Breast epithelium (tissue), 4 donors: ENCODE measurements around the gene CEP131. TPM values are rescaled to one million over a fixed set of nuclear protein-coding genes. Genes with fewer than 3 reads are reported as not detected.

Experiments used
- DNase-seq, 2 donors: peaks; one replicate each; pipeline ENCODE4 v3.0.0-alpha.2; 2019; ENCODE audit warnings: low spot score in 2 of 2
- H3K27ac ChIP-seq, 2 donors: fragments of 200-600 bp; sonication (generic) in 1 of 2; one replicate each; pipeline ENCODE4 v1.5.1; 2016 to 2019; ENCODE audit warnings: mild to moderate bottlenecking in 1 of 2
- H3K27me3 ChIP-seq, 2 donors: fragments of 200-600 bp; sonication (generic) in 1 of 2; one replicate each; pipeline versions ENCODE4 v1.5.1 to v1.6.0; 2017 to 2019; ENCODE audit warnings: control low read depth in 1 of 2, mild to moderate bottlenecking in 1 of 2
- H3K36me3 ChIP-seq: fragments of 200-600 bp; one replicate; pipeline ENCODE4 v1.5.1; 2019
- H3K4me1 ChIP-seq, 2 donors: fragments of 200-600 bp; sonication (generic); one replicate each; pipeline ENCODE4 v1.5.1; 2016 to 2019; ENCODE audit warnings: control low read depth in 1 of 2
- H3K4me3 ChIP-seq, 3 donors: fragments of 200-600 bp; sonication (generic); 1 replicate in 2 of 3; 2 replicates in 1 of 3; pipeline ENCODE4 v1.5.1; 2016 to 2019; ENCODE audit warnings: mild to moderate bottlenecking in 3 of 3, moderate library complexity in 2 of 3
- H3K9me3 ChIP-seq, 2 donors: fragments of 200-600 bp; sonication (generic) in 1 of 2; one replicate each; pipeline ENCODE4 v1.5.1; 2016 to 2019; ENCODE audit warnings: control low read depth in 1 of 2
- POLR2A ChIP-seq: fragments of 450-650 bp; IDR thresholded peaks from one replicate; pipeline ENCODE4 v1.6.1; 2016; ENCODE audit warnings: antibody characterized with exemption, mild to moderate bottlenecking, moderate library complexity
- POLR2AphosphoS5 ChIP-seq, 3 donors: sonication (generic); formaldehyde crosslinking; IDR thresholded peaks; one replicate each; pipeline ENCODE4 v1.6.1; 2017; ENCODE audit warnings: antibody characterized with exemption in 3 of 3
- intact Hi-C: fragments of 100-400 bp; cut with DNase I; formaldehyde crosslinking; loops from one replicate; pipeline ENCODE4 v1.15.1; 2023; ENCODE audit warnings: low total_unique reads
- total RNA-seq, 3 donors: library from RNA; depleted of rRNA; stranded (reverse); fragments of >200 nt; gene quantifications; one replicate each; pipeline ENCODE4 v1.1.0, GENCODE V29; 2016
- TF ChIP-seq, protein P1 (sequence below), 3 donors: fragments of 450-650 bp; IDR thresholded peaks; one replicate each; pipeline ENCODE4 v1.5.1; 2016 to 2017; ENCODE audit warnings: antibody characterized with exemption in 3 of 3, mild to moderate bottlenecking in 3 of 3, moderate library complexity in 3 of 3

The CEP131 gene
- total RNA-seq, 3 donors from 2014 or later, result 6.9 to 12.8 (median 9.7) TPM

GRCh38 chr17:81251094-81251708 is 28.4 kb upstream of the CEP131 start:
- no peaks in the 10 kb centered on the region for H3K9me3 ChIP-seq
- no peaks in the 10 kb centered on the region for H3K36me3 ChIP-seq
- intact Hi-C loops, result loop anchor here (10.0 kb wide), 1 partner anchor 234 kb away; no protein-coding TSS in a partner anchor
- no peak overlapping the region for H3K27ac ChIP-seq
- TF ChIP-seq, protein P1, sequence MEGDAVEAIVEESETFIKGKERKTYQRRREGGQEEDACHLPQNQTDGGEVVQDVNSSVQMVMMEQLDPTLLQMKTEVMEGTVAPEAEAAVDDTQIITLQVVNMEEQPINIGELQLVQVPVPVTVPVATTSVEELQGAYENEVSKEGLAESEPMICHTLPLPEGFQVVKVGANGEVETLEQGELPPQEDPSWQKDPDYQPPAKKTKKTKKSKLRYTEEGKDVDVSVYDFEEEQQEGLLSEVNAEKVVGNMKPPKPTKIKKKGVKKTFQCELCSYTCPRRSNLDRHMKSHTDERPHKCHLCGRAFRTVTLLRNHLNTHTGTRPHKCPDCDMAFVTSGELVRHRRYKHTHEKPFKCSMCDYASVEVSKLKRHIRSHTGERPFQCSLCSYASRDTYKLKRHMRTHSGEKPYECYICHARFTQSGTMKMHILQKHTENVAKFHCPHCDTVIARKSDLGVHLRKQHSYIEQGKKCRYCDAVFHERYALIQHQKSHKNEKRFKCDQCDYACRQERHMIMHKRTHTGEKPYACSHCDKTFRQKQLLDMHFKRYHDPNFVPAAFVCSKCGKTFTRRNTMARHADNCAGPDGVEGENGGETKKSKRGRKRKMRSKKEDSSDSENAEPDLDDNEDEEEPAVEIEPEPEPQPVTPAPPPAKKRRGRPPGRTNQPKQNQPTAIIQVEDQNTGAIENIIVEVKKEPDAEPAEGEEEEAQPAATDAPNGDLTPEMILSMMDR (IDR thresholded peaks at IDR 0.05), result no peak
- no peak for TF ChIP-seq POLR2A
- TF ChIP-seq POLR2AphosphoS5 (IDR thresholded peaks at IDR 0.05), result no peak
- DNase-seq, result no peak
- H3K4me3 ChIP-seq, result no peak overlapping the region
- no peaks in the 10 kb centered on the region for H3K4me1 ChIP-seq
- no peaks in the 10 kb centered on the region for H3K27me3 ChIP-seq

DNA sequence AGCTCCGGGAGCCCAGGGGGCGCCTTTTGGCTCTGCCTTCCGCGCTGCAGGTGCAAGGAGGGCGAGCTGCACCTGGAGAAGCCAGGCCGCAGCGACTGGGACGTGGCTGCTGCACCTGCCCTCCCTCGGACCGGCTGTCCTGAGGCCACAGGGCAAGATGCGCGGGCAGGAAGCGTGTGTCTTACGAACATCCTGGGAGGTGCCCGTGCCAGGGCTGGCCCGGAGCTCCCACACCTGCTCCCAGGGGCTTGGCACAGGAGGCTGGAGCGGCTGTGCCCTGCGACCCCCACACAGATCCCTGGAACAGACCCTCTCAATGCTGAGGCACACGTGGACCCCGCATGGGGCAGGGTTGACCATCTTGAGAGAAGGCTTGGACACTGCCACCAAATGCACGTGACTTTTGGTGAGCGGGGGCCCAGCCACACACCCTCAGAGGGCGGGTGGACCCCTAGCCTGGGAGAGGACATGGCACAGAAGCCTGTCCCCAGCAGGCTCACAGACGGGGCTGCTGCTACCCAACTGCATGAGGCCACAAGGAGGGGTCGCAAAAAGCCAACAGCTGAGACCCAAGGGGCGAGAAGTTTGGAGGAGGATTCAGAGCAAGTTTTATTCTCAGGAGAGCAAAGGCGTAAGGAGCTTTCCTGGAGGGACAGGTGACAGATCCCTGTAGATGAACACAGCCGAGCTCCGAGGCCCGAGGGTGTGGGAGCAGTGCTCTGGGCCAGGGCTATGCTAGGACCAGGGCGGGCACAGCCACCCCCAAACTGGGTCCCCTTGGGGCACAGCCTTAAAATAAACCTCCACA is 27.7 kb upstream of the CEP131 start:
- H3K27me3 ChIP-seq, result no peaks in the 10 kb centered on the region
- H3K9me3 ChIP-seq, result no peaks in the 10 kb centered on the region
- H3K36me3 ChIP-seq, result no peaks in the 10 kb centered on the region
- intact Hi-C loops, result loop anchor here (10.0 kb wide), 1 partner anchor 234 kb away; no protein-coding TSS in a partner anchor
- TF ChIP-seq POLR2AphosphoS5 (IDR thresholded peaks at IDR 0.05) (no peak), POLR2A (no peak)
- TF ChIP-seq, protein P1 (IDR thresholded peaks at IDR 0.05), result no peak
- H3K4me1 ChIP-seq, result no peaks in the 10 kb centered on the region
- no peak for DNase-seq
- H3K27ac ChIP-seq, result no peak overlapping the region
- no peak overlapping the region for H3K4me3 ChIP-seq

- Histone ChIP-seq H3K27ac (no peak overlapping the region), H3K9me3 (no peaks in the 10 kb centered on the region), H3K36me3 (no peaks in the 10 kb centered on the region), H3K4me3 (no peak overlapping the region), H3K4me1 (no peaks in the 10 kb centered on the region), H3K27me3 (no peaks in the 10 kb centered on the region)
- DNase-seq, result no peak
- TF ChIP-seq, protein P1 (IDR thresholded peaks at IDR 0.05), result no peak
- TF ChIP-seq POLR2AphosphoS5 (IDR thresholded peaks at IDR 0.05), result no peak
- TF ChIP-seq POLR2A, result no peak
- intact Hi-C loops, result loop anchor here (10.0 kb wide), 1 partner anchor 235 kb away; no protein-coding TSS in a partner anchor
These were observed 26.7 kb upstream of the CEP131 start for GRCh38 chr17:81249223-81250040.

GRCh38 chr17:81248649-81249048 is 25.9 kb upstream of the CEP131 start:
- Histone ChIP-seq H3K27me3 (no peaks in the 10 kb centered on the region), H3K27ac (no peak overlapping the region), H3K4me1 (no peaks in the 10 kb centered on the region), H3K4me3 (no peak overlapping the region), H3K36me3 (no peaks in the 10 kb centered on the region), H3K9me3 (no peaks in the 10 kb centered on the region)
- intact Hi-C loops, result no loop called here
- no peak for DNase-seq
- TF ChIP-seq, protein P1 (IDR thresholded peaks at IDR 0.05), result no peak
- TF ChIP-seq POLR2AphosphoS5 (IDR thresholded peaks at IDR 0.05) (no peak), POLR2A (no peak)
